ENCODE data around the gene C1orf198.

DNA sequence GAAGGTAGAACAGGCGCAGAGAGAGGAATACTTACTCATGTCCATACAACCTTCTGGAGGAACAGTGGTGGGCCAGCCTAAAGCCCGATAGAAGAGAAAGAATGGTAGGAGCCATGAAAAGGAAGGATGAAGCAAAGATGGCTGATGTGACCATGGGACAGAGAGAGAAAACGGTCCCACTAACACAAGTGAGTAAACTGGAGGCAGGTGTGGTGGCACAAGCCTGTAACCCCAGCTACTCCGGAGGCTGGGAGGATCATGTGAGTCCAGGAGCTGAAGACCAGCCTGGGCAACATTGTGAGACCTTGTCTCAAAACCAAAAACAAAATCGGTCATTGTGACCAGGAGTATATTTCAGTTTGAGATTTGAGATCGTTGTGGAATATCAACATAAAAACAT is 49.4 kb downstream of the C1orf198 start:
- TF ChIP-seq CTCF (IDR thresholded peaks at IDR 0.05) (no peak), POLR2A (IDR thresholded peaks at IDR 0.05; ENCODE audit: low read depth) (no peak)
